Stimulated activated naive B cell treated with anti-CD40 and anti-IgM and Interleukin-4, amounts not matched to agents 10 μg/mL and 1 μg/mL and 100 μg/mL, for 72 hours (primary cell): ENCODE results near the gene INO80E.

ENCODE experiments used
- ATAC-seq, 2 donors: fragments of 150-1000 bp; cut with Tn5 transposase; replicated peaks; 2 replicates each; pipeline ENCODE4 v1.10.0; 2021; ENCODE audit warnings: moderate library complexity in 1 of 2
- DNase-seq: peaks from one replicate; pipeline ENCODE4 v3.0.0; 2021
- H3K27ac Mint-ChIP-seq: one replicate; pipeline ENCODE4 v1.8.0; 2022; ENCODE audit warnings: mild to moderate bottlenecking, mixed read lengths
- H3K27me3 Mint-ChIP-seq, 2 donors: one replicate each; pipeline ENCODE4 v1.8.0; 2022; ENCODE audit warnings: mixed read lengths in 2 of 2
- H3K36me3 Mint-ChIP-seq, 2 donors: one replicate each; pipeline ENCODE4 v1.8.0; 2022; ENCODE audit warnings: mixed read lengths in 2 of 2, mild to moderate bottlenecking in 1 of 2
- H3K4me1 Mint-ChIP-seq, 2 donors: one replicate each; pipeline ENCODE4 v1.8.0; 2022; ENCODE audit warnings: mixed read lengths in 2 of 2, mild to moderate bottlenecking in 1 of 2
- H3K4me3 Mint-ChIP-seq, 2 donors: one replicate each; pipeline ENCODE4 v1.8.0; 2022; ENCODE audit warnings: mild to moderate bottlenecking in 2 of 2, mixed read lengths in 2 of 2, moderate library complexity in 1 of 2
- H3K9me3 Mint-ChIP-seq, 2 donors: one replicate each; pipeline ENCODE4 v1.8.0; 2022; ENCODE audit warnings: mixed read lengths in 2 of 2, mild to moderate bottlenecking in 1 of 2

INO80E gene

GRCh38 chr16:29971304-29971703 is 24.7 kb upstream of the INO80E start:
- Mint-ChIP-seq H3K27ac (peak overlapping the region; percentile 59), H3K4me1 (peaks cover 22 to 35% of the 10 kb centered on the region in 2 donors), H3K36me3 (peaks cover 25 to 49% of the 10 kb centered on the region in 2 donors), H3K27me3 (no peaks in the 10 kb centered on the region), H3K9me3 (peaks cover 0 to 5% of the 10 kb centered on the region in 2 donors), H3K4me3 (no peak overlapping the region)
- DNase-seq (no peak), ATAC-seq (no peak)

GRCh38 chr16:29972500-29972899 is 23.5 kb upstream of the INO80E start:
- Mint-ChIP-seq H3K4me1 (peaks cover 24 to 47% of the 10 kb centered on the region in 2 donors), H3K36me3 (peaks cover 25 to 49% of the 10 kb centered on the region in 2 donors), H3K9me3 (peaks cover 0 to 5% of the 10 kb centered on the region in 2 donors), H3K27me3 (no peaks in the 10 kb centered on the region), H3K4me3 (no peak overlapping the region), H3K27ac (no peak overlapping the region)
- no peak for ATAC-seq
- DNase-seq, result no peak

- Mint-ChIP-seq H3K9me3 (peaks cover 0 to 5% of the 10 kb centered on the region in 2 donors), H3K27me3 (no peaks in the 10 kb centered on the region), H3K4me1 (peaks cover 24 to 50% of the 10 kb centered on the region in 2 donors), H3K36me3 (peaks cover 29 to 47% of the 10 kb centered on the region in 2 donors), H3K4me3 (peak overlapping the region in 1 of 2 donors; percentile 96), H3K27ac (peak overlapping the region; percentile 92)
- ATAC-seq (no peak), DNase-seq (no peak)
Observed at GRCh38 chr16:29972992-29973383, 23.1 kb upstream of the INO80E start.

GRCh38 chr16:29973384-29974246 is 22.4 kb upstream of the INO80E start, which contains the start of gene TAOK2:
Gene TAOK2, plus strand, starts transcription at chr16:29973868. Its CDS starts 3,905 bp downstream, at chr16:29977773.
- peak; percentile 100 for DNase-seq
- Mint-ChIP-seq H3K36me3 (peaks cover 29 to 46% of the 10 kb centered on the region in 2 donors), H3K4me1 (peaks cover 29 to 56% of the 10 kb centered on the region in 2 donors), H3K4me3 (peak within 1 kb of the TSS; percentile 96 to 97), H3K27ac (peak within 1 kb of the TSS; percentile 92), H3K27me3 (no peaks in the 10 kb centered on the region), H3K9me3 (peaks cover 0 to 5% of the 10 kb centered on the region in 2 donors)
- peak; percentile 98 to 99 for ATAC-seq

GRCh38 chr16:29974291-29975133 is 21.5 kb upstream of the INO80E start:
- DNase-seq (no peak), ATAC-seq (no peak)
- Mint-ChIP-seq H3K27ac (peak overlapping the region; percentile 92), H3K9me3 (peaks cover 0 to 5% of the 10 kb centered on the region in 2 donors), H3K4me1 (peaks cover 31 to 61% of the 10 kb centered on the region in 2 donors), H3K36me3 (peaks cover 32 to 50% of the 10 kb centered on the region in 2 donors), H3K4me3 (peak overlapping the region; percentile 96 to 97), H3K27me3 (no peaks in the 10 kb centered on the region)

GRCh38 chr16:29975134-29975538 is 20.9 kb upstream of the INO80E start:
- no peak for ATAC-seq
- DNase-seq, result no peak
- H3K9me3 Mint-ChIP-seq, result peaks cover 0 to 5% of the 10 kb centered on the region in 2 donors
- peaks cover 32 to 50% of the 10 kb centered on the region in 2 donors for H3K36me3 Mint-ChIP-seq
- no peaks in the 10 kb centered on the region for H3K27me3 Mint-ChIP-seq
- H3K4me1 Mint-ChIP-seq, result peaks cover 30 to 61% of the 10 kb centered on the region in 2 donors
- H3K4me3 Mint-ChIP-seq, result peak overlapping the region; percentile 96 to 97
- peak overlapping the region; percentile 92 for H3K27ac Mint-ChIP-seq

- peak overlapping the region; percentile 73 for H3K27ac Mint-ChIP-seq
- no peak for DNase-seq
- peak overlapping the region; percentile 96 to 97 for H3K4me3 Mint-ChIP-seq
- peaks cover 30 to 61% of the 10 kb centered on the region in 2 donors for H3K4me1 Mint-ChIP-seq
- no peaks in the 10 kb centered on the region for H3K27me3 Mint-ChIP-seq
- peaks cover 0 to 5% of the 10 kb centered on the region in 2 donors for H3K9me3 Mint-ChIP-seq
- peaks cover 36 to 52% of the 10 kb centered on the region in 2 donors for H3K36me3 Mint-ChIP-seq
- ATAC-seq, result no peak
Observed at GRCh38 chr16:29975811-29976511, 20.1 kb upstream of the INO80E start.

- ATAC-seq, result no peak
- no peaks in the 10 kb centered on the region for H3K27me3 Mint-ChIP-seq
- no peak for DNase-seq
- H3K9me3 Mint-ChIP-seq, result peaks cover 0 to 5% of the 10 kb centered on the region in 2 donors
- H3K4me3 Mint-ChIP-seq, result no peak overlapping the region
- H3K36me3 Mint-ChIP-seq, result peaks cover 32 to 44% of the 10 kb centered on the region in 2 donors
- H3K4me1 Mint-ChIP-seq, result peaks cover 30 to 56% of the 10 kb centered on the region in 2 donors
- H3K27ac Mint-ChIP-seq, result no peak overlapping the region
Observed at GRCh38 chr16:29977063-29977825, 18.8 kb upstream of the INO80E start.

GRCh38 chr16:29978081-29978480 is 18.0 kb upstream of the INO80E start:
- no peaks in the 10 kb centered on the region for H3K27me3 Mint-ChIP-seq
- H3K9me3 Mint-ChIP-seq, result peaks cover 0 to 1% of the 10 kb centered on the region in 2 donors
- H3K36me3 Mint-ChIP-seq, result peaks cover 28 to 47% of the 10 kb centered on the region in 2 donors
- ATAC-seq (no peak), DNase-seq (no peak)
- H3K4me3 Mint-ChIP-seq, result no peak overlapping the region
- H3K4me1 Mint-ChIP-seq, result peaks cover 29 to 52% of the 10 kb centered on the region in 2 donors
- peak overlapping the region; percentile 76 for H3K27ac Mint-ChIP-seq

- Mint-ChIP-seq H3K9me3 (no peaks in the 10 kb centered on the region), H3K27ac (peak overlapping the region; percentile 76), H3K27me3 (no peaks in the 10 kb centered on the region), H3K4me3 (no peak overlapping the region), H3K4me1 (peaks cover 25 to 47% of the 10 kb centered on the region in 2 donors), H3K36me3 (peaks cover 31 to 45% of the 10 kb centered on the region in 2 donors)
- ATAC-seq (no peak), DNase-seq (no peak)
Observed at GRCh38 chr16:29978564-29979270, 17.3 kb upstream of the INO80E start.

- H3K4me3 Mint-ChIP-seq, result no peak overlapping the region
- DNase-seq (no peak), ATAC-seq (no peak)
- H3K36me3 Mint-ChIP-seq, result peaks cover 51 to 67% of the 10 kb centered on the region in 2 donors
- peak overlapping the region; percentile 27 for H3K27ac Mint-ChIP-seq
- no peaks in the 10 kb centered on the region for H3K27me3 Mint-ChIP-seq
- peaks cover 7 to 17% of the 10 kb centered on the region in 2 donors for H3K4me1 Mint-ChIP-seq
- no peaks in the 10 kb centered on the region for H3K9me3 Mint-ChIP-seq
Observed at GRCh38 chr16:29982560-29983419, 13.3 kb upstream of the INO80E start.
